CD4-positive, alpha-beta memory T cell (primary cell): ENCODE data around the gene TMEM179B. TPM values are rescaled to one million over a fixed set of nuclear protein-coding genes. Genes with fewer than 3 reads are reported as not detected.
A peak's percentile ranks its signal among the peaks of the same experiment; 100 is the strongest.
"Not testable (repeated sequence)": the region's sequence is repeated elsewhere in the genome, so short reads cannot be mapped to it uniquely, and the experiment has no call there.

Experiments used
- CTCF ChIA-PET: fragments of 350-600 bp; sonication (Branson Sonifier 250); formaldehyde crosslinking; loops from one replicate; lab custom pipeline; 2021; ENCODE audit warnings: inconsistent platforms; ENCODE audit not compliant: partially characterized antibody; lab: Charles Lee
- POLR2A ChIA-PET: fragments of 350-600 bp; sonication (Branson Sonifier 250); formaldehyde crosslinking; loops from one replicate; lab custom pipeline; 2021; ENCODE audit not compliant: partially characterized antibody; lab: Charles Lee
- DNase-seq, 5 donors: peaks; one replicate each; pipeline versions ENCODE4 v3.0.0 to v3.0.0-alpha.2; 2020 to 2022; ENCODE audit warnings: mixed read lengths in 1 of 5
- H3K27ac ChIP-seq: one replicate; pipeline ENCODE4 v1.7.0; 2013; ENCODE audit warnings: low read depth, low read length
- H3K27me3 ChIP-seq: 2 replicates; pipeline ENCODE4 v1.7.0; 2013; ENCODE audit warnings: mild to moderate bottlenecking, low read length, moderate library complexity; ENCODE audit not compliant: insufficient read depth
- H3K36me3 ChIP-seq: 2 replicates; pipeline ENCODE4 v1.7.0; 2013; ENCODE audit warnings: mild to moderate bottlenecking, low read length, moderate library complexity; ENCODE audit not compliant: insufficient read depth
- H3K4me1 ChIP-seq: 2 replicates; pipeline ENCODE4 v1.7.0; 2013; ENCODE audit warnings: mild to moderate bottlenecking, low read length, moderate library complexity; ENCODE audit not compliant: insufficient read depth
- H3K4me3 ChIP-seq, 2 donors: one replicate each; pipeline ENCODE4 v1.7.0; 2013; ENCODE audit warnings: low read length in 2 of 2, mild to moderate bottlenecking in 1 of 2
- H3K9me3 ChIP-seq, 2 donors: one replicate each; pipeline ENCODE4 v1.7.0; 2013; ENCODE audit warnings: low read length in 2 of 2, control low read depth in 1 of 2; ENCODE audit not compliant: control insufficient read depth in 1 of 2
- H3K27ac Mint-ChIP-seq, 7 donors: one replicate each; pipeline ENCODE4 v1.8.0; 2020 to 2021; ENCODE audit warnings: mixed read lengths in 7 of 7, mild to moderate bottlenecking in 6 of 7, inconsistent platforms in 3 of 7, moderate library complexity in 3 of 7
- H3K27me3 Mint-ChIP-seq, 2 donors: one replicate each; pipeline ENCODE4 v1.8.0; 2020 to 2021; ENCODE audit warnings: mixed read lengths in 2 of 2
- H3K36me3 Mint-ChIP-seq, 2 donors: one replicate each; pipeline ENCODE4 v1.8.0; 2020 to 2021; ENCODE audit warnings: mixed read lengths in 2 of 2, inconsistent platforms in 1 of 2, mild to moderate bottlenecking in 1 of 2
- H3K4me1 Mint-ChIP-seq, 4 donors: one replicate each; pipeline ENCODE4 v1.8.0; 2020 to 2021; ENCODE audit warnings: mixed read lengths in 4 of 4, mild to moderate bottlenecking in 1 of 4
- H3K4me3 Mint-ChIP-seq, 8 donors: one replicate each; pipeline ENCODE4 v1.8.0; 2020 to 2021; ENCODE audit warnings: mixed read lengths in 8 of 8, mild to moderate bottlenecking in 7 of 8, moderate library complexity in 6 of 8, inconsistent platforms in 3 of 8
- H3K9me3 Mint-ChIP-seq, 8 donors: one replicate each; pipeline ENCODE4 v1.8.0; 2020 to 2021; ENCODE audit warnings: mixed read lengths in 8 of 8, mild to moderate bottlenecking in 5 of 8, inconsistent platforms in 3 of 8, moderate library complexity in 1 of 8
- intact Hi-C: fragments of 100-400 bp; cut with micrococcal nuclease; formaldehyde crosslinking; loops from one replicate; pipeline ENCODE4 v1.15.1; 2023
- polyA plus RNA-seq, 2 donors: library from polyadenylated mRNA; unstranded; fragments of 300-500 nt; fragmentation: Illumina TruSeq; gene quantifications; one replicate each; pipeline ENCODE4 v1.2.3, GENCODE V29; 2021
- total RNA-seq, 2 experiments: library from RNA; stranded (reverse); gene quantifications; one replicate each; pipeline ENCODE4 v1.2.3, GENCODE V29; 2021

Gene TMEM179B
- total and polyA plus RNA-seq, 4 experiments from 2014 or later, result 66.3 to 166 (median 84.2) TPM

DNA sequence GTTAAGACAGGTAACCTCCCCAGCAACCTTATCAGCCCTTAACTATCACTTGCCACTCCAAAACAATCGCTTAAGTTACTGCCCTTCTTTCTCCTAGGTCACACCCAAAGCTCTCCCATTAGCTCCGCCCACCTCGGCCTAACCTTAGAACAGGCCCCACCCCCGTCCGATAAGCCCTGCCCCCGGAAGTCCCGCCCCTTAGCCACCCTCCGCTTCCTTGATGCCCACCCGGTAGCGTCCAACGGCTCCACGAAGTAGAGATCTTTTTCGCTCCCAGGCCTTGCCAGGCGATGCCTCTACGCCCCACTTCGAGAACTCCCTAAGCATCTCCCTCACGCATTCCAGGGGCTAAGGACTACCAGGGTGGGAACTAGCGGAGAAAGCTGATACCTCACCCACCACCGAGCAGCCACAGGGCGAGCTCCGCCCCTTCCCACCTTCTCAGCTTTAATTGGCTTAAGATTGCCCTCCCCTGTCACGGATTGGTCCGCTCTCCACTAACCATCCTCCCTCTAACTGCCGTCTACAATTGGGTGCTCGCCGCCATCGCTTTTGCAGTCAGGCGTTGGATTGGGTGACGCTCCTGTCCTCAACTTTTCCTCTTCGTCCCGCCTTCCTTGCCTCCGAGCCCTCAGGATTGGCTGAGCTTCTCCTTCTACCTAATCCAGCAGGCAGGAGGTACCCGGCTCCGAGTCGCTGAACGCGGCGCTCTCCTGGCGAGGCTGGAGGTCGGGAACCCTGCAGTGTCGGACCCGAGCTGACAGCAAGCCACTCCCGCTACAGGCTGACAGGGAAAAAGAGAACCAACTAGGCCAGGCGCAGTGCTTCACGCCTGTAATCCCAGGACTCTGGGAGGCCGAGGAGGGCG, 33.2 kb upstream of the TMEM179B start, which contains the start of gene ZBTB3:
Gene ZBTB3, minus strand, starts transcription at position 425 of the 868 bp plus-strand sequence. CDS start 496 bp downstream, outside the sequence.
- Histone ChIP-seq H3K27ac (peak within 1 kb of the TSS; percentile 90), H3K4me1 (peaks cover 45% of the 10 kb centered on the region), H3K27me3 (no peaks in the 10 kb centered on the region), H3K9me3 (no peaks in the 10 kb centered on the region), H3K4me3 (peak within 1 kb of the TSS; percentile 68 to 98), H3K36me3 (peaks cover 11% of the 10 kb centered on the region)
- Mint-ChIP-seq H3K4me3 (peak within 1 kb of the TSS; percentile 96 to 99 (median 98)), H3K36me3 (peaks cover 9 to 17% of the 10 kb centered on the region in 2 donors), H3K9me3 (no peaks in the 10 kb centered on the region), H3K4me1 (peaks cover 15 to 41% (median 25%) of the 10 kb centered on the region in 4 donors), H3K27me3 (no peaks in the 10 kb centered on the region), H3K27ac (peak within 1 kb of the TSS; percentile 94 to 100 (median 99))
- ChIA-PET POLR2A (interaction anchor here (0.7 to 10.0 kb wide), 45 partner anchors 9 to 329 kb away, joined by 3 to 231 read pairs (median 6); partner anchors contain the start of genes BSCL2, C11orf98, CSKMT and EEF1G), CTCF (interaction anchor here (0.8 to 4.3 kb wide), 19 partner anchors 10 to 162 kb away, joined by 3 to 28 read pairs (median 5); partner anchors contain the start of genes C11orf98, CSKMT, HNRNPUL2 and TAF6L)
- peak; percentile 99 for DNase-seq
- intact Hi-C loops, result loop anchor here (1.0 kb wide), 8 partner anchors 7 to 102 kb away; partner anchors contain the start of genes NXF1, POLR2G, TAF6L and TMEM179B

DNA sequence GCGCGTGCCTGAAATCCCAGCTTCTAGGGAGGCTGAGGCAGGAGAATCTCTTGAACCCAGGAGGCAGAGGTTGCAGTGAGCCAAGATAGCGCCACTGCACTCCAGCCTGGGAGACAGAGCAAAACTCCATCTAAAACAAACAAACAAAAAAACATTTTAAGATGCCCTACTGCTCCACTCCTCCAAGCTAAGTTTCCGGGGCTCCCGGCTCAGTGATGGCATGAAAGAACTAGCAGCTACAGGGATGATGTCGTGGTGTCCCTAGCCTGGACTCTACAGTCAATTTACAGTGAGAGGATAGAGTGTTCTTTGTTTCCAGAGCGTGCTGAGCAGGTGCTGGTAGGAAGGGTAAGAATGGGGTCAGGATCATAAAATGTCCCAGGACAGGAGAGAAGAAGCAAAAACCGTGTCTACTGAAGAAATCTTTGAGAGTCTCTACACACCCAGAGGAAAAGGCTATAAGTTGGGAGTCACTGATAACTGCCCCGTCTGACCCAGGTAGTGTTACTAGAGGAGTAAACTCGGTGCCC, 32.1 kb upstream of the TMEM179B start:
- Histone ChIP-seq H3K36me3 (peaks cover 11% of the 10 kb centered on the region), H3K4me3 (no peak overlapping the region), H3K27me3 (no peaks in the 10 kb centered on the region), H3K9me3 (no peaks in the 10 kb centered on the region), H3K27ac (no peak overlapping the region), H3K4me1 (peaks cover 37% of the 10 kb centered on the region)
- peaks cover 6 to 13% of the 10 kb centered on the region in 2 donors for H3K36me3 Mint-ChIP-seq
- POLR2A ChIA-PET, result interaction anchor here (1.9 to 10.0 kb wide), 12 partner anchors 8 to 163 kb away, joined by 8 to 231 read pairs (median 48); partner anchors contain the start of genes BSCL2, C11orf98, CSKMT and GANAB
- H3K4me3 Mint-ChIP-seq, result peak overlapping the region; percentile 36 to 97 (median 59)
- intact Hi-C loops, result no loop called here
- H3K27me3 Mint-ChIP-seq, result no peaks in the 10 kb centered on the region
- DNase-seq, result no peak
- peak overlapping the region in 5 of 7 donors; percentile 59 to 100 (median 67) for H3K27ac Mint-ChIP-seq
- no peaks in the 10 kb centered on the region for H3K9me3 Mint-ChIP-seq
- CTCF ChIA-PET, result interaction anchor here (0.6 to 4.3 kb wide), 4 partner anchors 26 to 194 kb away, joined by 3 to 28 read pairs (median 4); partner anchors contain the start of genes HNRNPUL2, TMEM179B and TTC9C
- H3K4me1 Mint-ChIP-seq, result peaks cover 10 to 31% (median 21%) of the 10 kb centered on the region in 4 donors

DNA sequence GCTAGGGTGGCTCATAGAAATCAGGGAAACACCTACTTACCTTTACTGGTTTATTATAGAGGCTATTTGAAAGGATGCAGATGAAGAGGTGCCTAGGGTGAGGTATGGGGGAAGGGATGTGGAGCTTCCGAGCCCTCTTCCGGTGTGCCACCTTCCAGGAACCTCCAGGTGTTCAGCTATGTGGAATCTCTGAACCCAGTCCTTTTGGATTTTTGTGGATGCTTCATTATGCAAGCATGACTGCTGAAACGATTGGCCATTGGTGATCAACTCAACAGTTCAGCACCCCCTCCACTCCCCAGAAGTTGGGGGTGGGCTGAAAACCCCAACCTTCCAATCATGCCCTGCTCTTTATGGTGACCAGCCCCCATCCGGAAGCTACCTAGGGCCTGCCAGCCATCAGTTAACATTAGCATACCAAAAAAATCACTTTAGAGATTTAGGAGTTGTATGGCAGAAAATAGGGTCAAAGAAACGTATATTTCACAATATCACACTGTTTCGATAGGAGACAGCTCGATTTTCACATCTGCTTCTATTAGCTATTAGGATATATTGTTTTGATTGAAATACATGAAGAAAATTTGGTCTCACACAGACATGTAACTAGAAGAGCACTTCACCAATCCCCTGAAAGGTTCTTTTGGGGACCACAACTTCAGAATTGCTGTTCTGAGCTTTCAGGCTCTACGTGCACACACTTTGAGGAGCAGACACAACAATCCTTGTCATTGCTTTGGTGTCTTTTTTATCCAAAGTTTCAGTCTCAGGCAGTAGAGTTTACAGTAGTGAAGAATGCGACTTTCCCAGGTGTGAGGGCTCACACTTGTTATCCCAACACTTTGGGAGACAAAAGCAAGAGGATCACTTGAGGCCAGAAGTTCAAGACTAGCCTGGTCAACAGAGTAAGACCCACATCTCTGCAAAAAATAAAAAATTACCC, 29.1 kb upstream of the TMEM179B start:
- CTCF ChIA-PET, result interaction anchor here (0.6 to 5.7 kb wide), 4 partner anchors 11 to 103 kb away, joined by 3 to 32 read pairs (median 4); partner anchors contain the start of gene TMEM179B

DNA sequence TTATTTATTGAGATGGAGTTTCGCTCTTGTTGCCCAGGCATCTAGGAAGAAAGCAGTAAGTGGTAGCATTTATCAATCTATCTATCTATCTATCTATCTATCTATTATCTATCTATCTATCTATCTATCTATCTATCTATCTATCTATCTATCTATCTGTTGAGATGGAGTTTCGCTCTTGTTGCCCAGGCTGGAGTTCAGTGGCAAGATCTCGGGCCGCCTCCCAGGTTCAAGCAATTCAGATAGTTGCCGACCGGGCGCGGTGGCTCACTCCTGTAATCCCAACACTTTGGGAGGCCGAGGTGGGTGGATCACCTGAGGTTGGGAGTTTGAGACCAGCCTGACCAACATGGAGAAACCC, 26.4 kb upstream of the TMEM179B start:
- intact Hi-C loops, result loop anchor here (1.0 kb wide), 4 partner anchors 8 to 34 kb away; partner anchors contain the start of genes HNRNPUL2, TAF6L and TMEM179B
- CTCF ChIA-PET, result interaction anchor here (0.6 to 5.7 kb wide), 10 partner anchors 9 to 169 kb away, joined by 3 to 32 read pairs (median 4); partner anchors contain the start of genes HNRNPUL2, TAF6L, TMEM179B and TTC9C
- Mint-ChIP-seq H3K27ac (peak overlapping the region in 6 of 7 donors; percentile 81 to 98 (median 98)), H3K36me3 (peaks cover 6 to 16% of the 10 kb centered on the region in 2 donors), H3K4me1 (peaks cover 12 to 27% (median 17%) of the 10 kb centered on the region in 4 donors), H3K4me3 (peak overlapping the region; percentile 21 to 99 (median 98))
- not testable (repeated sequence) for H3K9me3 ChIP-seq, DNase-seq, H3K9me3 Mint-ChIP-seq, H3K27me3 ChIP-seq, H3K27me3 Mint-ChIP-seq, H3K36me3 ChIP-seq
- Histone ChIP-seq H3K27ac (peak overlapping the region; percentile 81), H3K4me1 (peaks cover 16% of the 10 kb centered on the region), H3K4me3 (peak overlapping the region in 1 of 2 donors; percentile 35)
- POLR2A ChIA-PET, result interaction anchor here (1.0 to 5.0 kb wide), 20 partner anchors 7 to 186 kb away, joined by 3 to 82 read pairs (median 10); partner anchors contain the start of genes B3GAT3, BSCL2, C11orf98 and CSKMT

More for the DNA sequence above, 29.1 kb upstream of the TMEM179B start:
- Mint-ChIP-seq H3K36me3 (peaks cover 6 to 15% of the 10 kb centered on the region in 2 donors), H3K4me1 (peaks cover 16 to 33% (median 24%) of the 10 kb centered on the region in 4 donors), H3K9me3 (peaks cover 0 to 1% (median 0%) of the 10 kb centered on the region in 8 donors), H3K4me3 (no peak overlapping the region), H3K27me3 (no peaks in the 10 kb centered on the region), H3K27ac (no peak overlapping the region)
- Histone ChIP-seq H3K27ac (no peak overlapping the region), H3K4me1 (peaks cover 26% of the 10 kb centered on the region), H3K9me3 (no peaks in the 10 kb centered on the region), H3K4me3 (no peak overlapping the region), H3K27me3 (no peaks in the 10 kb centered on the region), H3K36me3 (no peaks in the 10 kb centered on the region)
- DNase-seq, result no peak
- POLR2A ChIA-PET, result interaction anchor here (0.6 to 10.0 kb wide), 8 partner anchors 29 to 1232 kb away, joined by 3 to 231 read pairs (median 4); partner anchors contain the start of genes HNRNPUL2, TMEM179B, TTC9C and WDR74
- intact Hi-C loops, result no loop called here

DNA sequence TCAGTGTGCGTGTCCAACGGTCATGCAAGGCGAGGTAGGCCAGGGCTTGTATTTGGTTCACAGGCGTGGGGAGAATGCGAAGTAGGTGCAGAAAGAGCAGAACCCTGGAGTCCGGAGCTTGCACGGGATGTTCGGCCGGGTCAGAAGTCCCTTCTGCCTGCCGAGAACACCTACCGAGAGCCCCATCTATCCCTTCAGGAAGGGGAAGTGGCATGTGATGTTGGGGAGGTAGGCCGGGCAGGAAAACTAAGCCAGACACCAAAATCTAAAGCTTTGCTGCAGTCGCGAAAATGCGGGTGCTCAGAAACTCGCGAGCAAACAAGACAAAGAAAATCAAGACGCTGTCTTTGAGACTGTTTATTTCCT, 16.4 kb upstream of the TMEM179B start:
- H3K4me3 Mint-ChIP-seq, result peak overlapping the region; percentile 87 to 97 (median 92)
- H3K27ac Mint-ChIP-seq, result peak overlapping the region; percentile 92 to 99 (median 97)
- peaks cover 15% of the 10 kb centered on the region for H3K36me3 ChIP-seq
- H3K27me3 ChIP-seq, result no peaks in the 10 kb centered on the region
- intact Hi-C loops, result loop anchor here (1.0 kb wide), 4 partner anchors 9 to 42 kb away; partner anchors contain the start of genes POLR2G, TTC9C and ZBTB3
- DNase-seq, result no peak
- H3K4me1 ChIP-seq, result peaks cover 24% of the 10 kb centered on the region
- H3K9me3 ChIP-seq, result no peaks in the 10 kb centered on the region
- peaks cover 14 to 32% (median 22%) of the 10 kb centered on the region in 4 donors for H3K4me1 Mint-ChIP-seq
- peak overlapping the region; percentile 67 to 83 for H3K4me3 ChIP-seq
- CTCF ChIA-PET, result interaction anchor here (0.5 to 6.1 kb wide), 12 partner anchors 9 to 213 kb away, joined by 3 to 43 read pairs (median 4); partner anchors contain the start of genes BSCL2, GNG3, POLR2G and TUT1
- peak overlapping the region; percentile 82 for H3K27ac ChIP-seq
- POLR2A ChIA-PET, result interaction anchor here (0.6 to 5.5 kb wide), 24 partner anchors 10 to 227 kb away, joined by 3 to 74 read pairs (median 8); partner anchors contain the start of genes C11orf98, CSKMT, EEF1G and HNRNPUL2
- H3K9me3 Mint-ChIP-seq, result no peaks in the 10 kb centered on the region
- peaks cover 12 to 30% of the 10 kb centered on the region in 2 donors for H3K36me3 Mint-ChIP-seq
- no peaks in the 10 kb centered on the region for H3K27me3 Mint-ChIP-seq
